Germinal center (tissue), 1 donor: ENCODE results near the gene DMPK.

Experiments
- DNase-seq: peaks from one replicate; pipeline ENCODE4 v3.0.0; 2012; ENCODE audit warnings: mixed read lengths, low spot score

Gene DMPK

GRCh38 chr19:45782162-45782691, at the start of gene DMPK:
Gene DMPK (minus strand): TSS chr19:45782490. CDS start chr19:45782352, 138 bp downstream.
- no peak for DNase-seq

GRCh38 chr19:45828945-45829344, 46.7 kb upstream of the DMPK start:
- DNase-seq = no peak

GRCh38 chr19:45828523-45828922, 46.2 kb upstream of the DMPK start:
- no peak for DNase-seq

GRCh38 chr19:45827459-45828093, 45.3 kb upstream of the DMPK start:
- DNase-seq = no peak

GRCh38 chr19:45826934-45827333, 44.6 kb upstream of the DMPK start:
- no peak for DNase-seq

GRCh38 chr19:45825917-45826893, 43.9 kb upstream of the DMPK start:
- DNase-seq = no peak

GRCh38 chr19:45825263-45825605, 42.9 kb upstream of the DMPK start:
- DNase-seq = no peak

- DNase-seq = no peak
These were observed 42.4 kb upstream of the DMPK start for GRCh38 chr19:45824531-45825262.

GRCh38 chr19:45824041-45824471, 41.8 kb upstream of the DMPK start:
- no peak for DNase-seq

GRCh38 chr19:45823182-45823581, 40.9 kb upstream of the DMPK start:
- no peak for DNase-seq

GRCh38 chr19:45822716-45823115, 40.4 kb upstream of the DMPK start:
- no peak for DNase-seq

- DNase-seq = no peak
These were observed 39.3 kb upstream of the DMPK start for GRCh38 chr19:45821570-45821969.

GRCh38 chr19:45821103-45821521, 38.8 kb upstream of the DMPK start:
- no peak for DNase-seq

GRCh38 chr19:45820413-45821102, 38.3 kb upstream of the DMPK start:
- no peak for DNase-seq

GRCh38 chr19:45819769-45820168, 37.5 kb upstream of the DMPK start:
- DNase-seq = no peak

GRCh38 chr19:45817725-45818301, 35.5 kb upstream of the DMPK start:
- DNase-seq = no peak

- DNase-seq = peak; percentile 97
These were observed 34.9 kb upstream of the DMPK start for GRCh38 chr19:45817010-45817724.

GRCh38 chr19:45816236-45817009, 34.1 kb upstream of the DMPK start:
- no peak for DNase-seq

GRCh38 chr19:45815481-45816216, 33.4 kb upstream of the DMPK start:
- DNase-seq = no peak
